SU-DHL-6 (cell line): ENCODE measurements around the gene TOGARAM2.

Source experiments
- H2AFZ ChIP-seq: fragments of 200-600 bp; sonication (generic); 2 replicates; pipeline ENCODE4 v1.6.1; 2014; ENCODE audit warnings: low read depth, mild to moderate bottlenecking, moderate library complexity, mixed read lengths, antibody characterized with exemption, low read length; ENCODE audit not compliant: severe bottlenecking
- H3F3A ChIP-seq: fragments of 200-600 bp; shearing (Covaris generic); 2 replicates; pipeline ENCODE4 v1.6.0; 2016; ENCODE audit warnings: antibody characterized with exemption, mild to moderate bottlenecking; ENCODE audit not compliant: insufficient read depth
- H3K27ac ChIP-seq: fragments of 200-600 bp; sonication (generic); 2 replicates; pipeline ENCODE4 v1.5.1; 2016; ENCODE audit warnings: low read depth, mild to moderate bottlenecking, low read length, moderate library complexity, mixed read lengths
- H3K27me3 ChIP-seq: fragments of 200-600 bp; sonication (generic), shearing (Covaris generic); 2 replicates; pipeline ENCODE4 v1.6.0; 2014; ENCODE audit warnings: mild to moderate bottlenecking, low read length
- H3K36me3 ChIP-seq: fragments of 200-600 bp; sonication (generic); 2 replicates; pipeline ENCODE4 v1.6.1; 2014; ENCODE audit warnings: mild to moderate bottlenecking, low read length, mixed read lengths
- H3K4me2 ChIP-seq: fragments of 300-600, 200-600 bp; shearing (Covaris generic), sonication (generic); 2 replicates; pipeline ENCODE4 v1.6.0; 2014; ENCODE audit warnings: low read length, low read depth, mild to moderate bottlenecking; ENCODE audit not compliant: poor library complexity, severe bottlenecking
- H3K4me3 ChIP-seq: fragments of 200-600 bp; sonication (generic); 2 replicates; pipeline ENCODE4 v1.5.1; 2014; ENCODE audit warnings: antibody characterized with exemption, low read length, mild to moderate bottlenecking, mixed read lengths; ENCODE audit not compliant: insufficient read depth, poor library complexity, severe bottlenecking
- H3K79me2 ChIP-seq: fragments of 200-600 bp; sonication (generic); 2 replicates; pipeline ENCODE4 v1.6.1; 2014; ENCODE audit warnings: mild to moderate bottlenecking, low read length, moderate library complexity; ENCODE audit not compliant: insufficient read depth
- H3K9ac ChIP-seq: fragments of 200-600 bp; sonication (generic); 2 replicates; pipeline ENCODE4 v1.7.0; 2014; ENCODE audit warnings: mild to moderate bottlenecking, low read length
- H3K9me2 ChIP-seq: fragments of 200-600 bp; sonication (generic); replicated peaks from 2 replicates; pipeline ENCODE4 v1.6.1; 2014; ENCODE audit warnings: low read length; ENCODE audit not compliant: insufficient read depth
- H3K9me3 ChIP-seq: fragments of 200-600 bp; sonication (generic); 2 replicates; pipeline ENCODE4 v1.6.1; 2014; ENCODE audit warnings: low read length, mixed read lengths; ENCODE audit not compliant: insufficient read depth
- H4K20me1 ChIP-seq: fragments of 200-600 bp; sonication (generic); 2 replicates; pipeline ENCODE4 v1.6.1; 2014; ENCODE audit warnings: low read depth, mild to moderate bottlenecking, antibody characterized with exemption, low read length, moderate library complexity, mixed read lengths
- EZH2phosphoT487 ChIP-seq: fragments of 200-600 bp; sonication (generic), shearing (Covaris generic); conservative IDR thresholded peaks from 2 replicates; pipeline ENCODE4 v1.6.1; 2018; ENCODE audit warnings: mild to moderate bottlenecking, antibody characterized with exemption, low read length, moderate library complexity, mixed read lengths
- TF ChIP-seq, protein P1 (sequence below): fragments of 200-600 bp; sonication (generic); IDR thresholded peaks from one replicate; pipeline ENCODE4 v1.5.1; 2017; ENCODE audit warnings: antibody characterized with exemption, mild to moderate bottlenecking, low read length, moderate library complexity; ENCODE audit not compliant: insufficient read depth, poor library complexity, severe bottlenecking

Gene TOGARAM2

DNA sequence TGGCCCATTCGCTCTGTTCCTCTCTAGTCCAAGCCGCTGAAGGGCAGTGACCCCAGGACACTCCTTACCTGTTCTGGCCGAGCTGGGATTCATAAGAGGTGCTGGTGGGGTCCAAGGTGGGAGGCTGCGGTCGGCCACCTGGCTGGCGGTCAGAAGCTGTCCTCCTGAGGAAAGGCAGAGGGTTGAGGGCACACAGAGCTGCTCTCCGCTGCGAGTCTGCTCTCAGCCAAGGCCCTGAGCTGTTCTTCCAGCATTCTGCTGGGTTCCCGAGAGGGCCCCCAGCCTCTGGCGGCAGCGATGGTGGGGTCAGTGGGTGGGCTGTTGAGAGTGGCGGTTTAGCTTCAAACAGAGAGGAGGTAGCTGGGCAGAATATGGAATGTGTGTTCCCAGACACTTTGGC, 89.4 kb downstream of the TOGARAM2 start:
- H3F3A ChIP-seq, result no peaks in the 10 kb centered on the region
- TF ChIP-seq EZH2phosphoT487, result no peak
- TF ChIP-seq, protein P1, sequence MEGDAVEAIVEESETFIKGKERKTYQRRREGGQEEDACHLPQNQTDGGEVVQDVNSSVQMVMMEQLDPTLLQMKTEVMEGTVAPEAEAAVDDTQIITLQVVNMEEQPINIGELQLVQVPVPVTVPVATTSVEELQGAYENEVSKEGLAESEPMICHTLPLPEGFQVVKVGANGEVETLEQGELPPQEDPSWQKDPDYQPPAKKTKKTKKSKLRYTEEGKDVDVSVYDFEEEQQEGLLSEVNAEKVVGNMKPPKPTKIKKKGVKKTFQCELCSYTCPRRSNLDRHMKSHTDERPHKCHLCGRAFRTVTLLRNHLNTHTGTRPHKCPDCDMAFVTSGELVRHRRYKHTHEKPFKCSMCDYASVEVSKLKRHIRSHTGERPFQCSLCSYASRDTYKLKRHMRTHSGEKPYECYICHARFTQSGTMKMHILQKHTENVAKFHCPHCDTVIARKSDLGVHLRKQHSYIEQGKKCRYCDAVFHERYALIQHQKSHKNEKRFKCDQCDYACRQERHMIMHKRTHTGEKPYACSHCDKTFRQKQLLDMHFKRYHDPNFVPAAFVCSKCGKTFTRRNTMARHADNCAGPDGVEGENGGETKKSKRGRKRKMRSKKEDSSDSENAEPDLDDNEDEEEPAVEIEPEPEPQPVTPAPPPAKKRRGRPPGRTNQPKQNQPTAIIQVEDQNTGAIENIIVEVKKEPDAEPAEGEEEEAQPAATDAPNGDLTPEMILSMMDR, result no peak
- no peak overlapping the region for H3K9ac ChIP-seq
- no peak overlapping the region for H2AFZ ChIP-seq
- no peaks in the 10 kb centered on the region for H3K9me2 ChIP-seq
- no peaks in the 10 kb centered on the region for H4K20me1 ChIP-seq
- no peak overlapping the region for H3K27ac ChIP-seq
- H3K27me3 ChIP-seq, result no peaks in the 10 kb centered on the region
- no peaks in the 10 kb centered on the region for H3K79me2 ChIP-seq
- H3K9me3 ChIP-seq, result no peaks in the 10 kb centered on the region
- H3K36me3 ChIP-seq, result no peaks in the 10 kb centered on the region
- no peak overlapping the region for H3K4me3 ChIP-seq
- H3K4me2 ChIP-seq, result no peak overlapping the region

DNA sequence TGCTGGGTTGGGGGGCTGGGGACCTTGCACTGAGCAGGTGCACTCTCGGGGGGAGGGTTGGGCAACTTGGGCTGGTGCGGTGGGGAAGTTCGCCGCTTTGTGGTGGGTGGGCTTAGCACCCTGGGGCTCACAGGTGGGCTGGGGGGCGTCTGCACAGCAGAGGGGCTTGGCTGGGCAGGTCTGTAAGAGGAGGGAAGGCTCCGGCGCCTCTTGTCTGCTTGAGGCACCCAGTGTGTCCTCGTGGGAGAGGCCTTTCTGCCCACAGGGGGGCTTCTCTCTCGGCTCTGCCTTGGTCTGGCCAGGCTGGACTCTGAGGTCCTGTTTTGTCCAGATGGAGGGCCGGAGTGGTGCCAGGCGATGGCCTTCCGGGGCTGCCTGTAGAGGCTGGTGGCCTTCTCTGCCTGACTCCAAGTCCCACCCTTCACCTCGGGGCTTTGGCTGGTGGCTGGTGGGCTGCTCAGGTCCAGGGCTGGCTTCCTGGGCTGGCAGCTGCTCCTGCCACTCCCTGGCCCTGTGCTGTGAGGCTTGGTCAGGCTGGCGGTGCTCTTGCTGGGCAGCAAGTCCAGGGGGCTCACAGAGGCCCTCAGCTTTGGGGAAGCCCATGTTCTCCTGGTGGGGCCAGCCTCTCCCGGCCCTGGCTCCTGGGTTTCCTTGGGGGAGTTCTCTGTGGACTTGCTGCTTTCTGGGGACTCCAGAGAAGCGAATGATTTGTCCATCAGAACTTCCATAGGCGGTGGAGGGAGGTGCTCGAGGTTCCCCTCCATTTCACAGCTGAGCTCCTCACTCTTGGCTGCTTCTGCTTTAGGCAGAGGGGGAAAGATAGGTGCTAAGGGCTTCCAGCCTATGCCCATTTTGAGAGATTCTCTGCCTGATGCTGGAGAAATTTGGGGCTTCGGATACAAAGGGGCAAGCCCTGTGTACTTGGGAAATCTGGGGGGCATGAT, 90.2 kb downstream of the TOGARAM2 start:
- H3K4me3 ChIP-seq, result no peak overlapping the region

DNA sequence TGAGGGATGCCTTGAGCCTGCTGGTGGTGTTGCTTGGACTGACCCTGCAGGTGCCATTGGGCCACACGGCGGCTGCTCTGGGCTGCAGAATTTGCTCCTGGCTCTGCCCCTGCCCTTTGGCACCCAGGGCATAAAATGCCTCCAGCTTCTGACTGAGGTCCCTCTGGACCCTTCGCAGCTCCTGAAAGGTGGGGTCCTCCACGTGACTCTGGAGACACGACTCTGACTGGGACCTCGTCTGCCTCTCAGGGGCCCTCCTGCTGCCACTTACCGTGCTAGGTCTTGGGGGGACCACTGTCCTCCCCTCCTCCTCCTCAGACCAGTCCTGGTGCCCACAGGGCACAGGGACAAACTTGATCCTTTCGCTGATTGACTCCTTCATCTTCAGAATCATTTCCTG, 91.2 kb downstream of the TOGARAM2 start:
- Histone ChIP-seq H3K27me3 (no peaks in the 10 kb centered on the region), H3K9me2 (no peaks in the 10 kb centered on the region), H2AFZ (no peak overlapping the region), H3K9me3 (no peaks in the 10 kb centered on the region), H3K4me3 (no peak overlapping the region), H3K9ac (no peak overlapping the region), H3K27ac (no peak overlapping the region), H3F3A (no peaks in the 10 kb centered on the region), H3K79me2 (no peaks in the 10 kb centered on the region), H3K36me3 (no peaks in the 10 kb centered on the region), H3K4me2 (no peak overlapping the region), H4K20me1 (no peaks in the 10 kb centered on the region)
- no peak for TF ChIP-seq EZH2phosphoT487
- TF ChIP-seq, protein P1, result no peak

More for the DNA sequence above, 90.2 kb downstream of the TOGARAM2 start:
- no peaks in the 10 kb centered on the region for H3K9me3 ChIP-seq
- TF ChIP-seq, protein P1, result no peak
- TF ChIP-seq EZH2phosphoT487, result no peak
- no peak overlapping the region for H3K9ac ChIP-seq
- H3F3A ChIP-seq, result no peaks in the 10 kb centered on the region
- no peaks in the 10 kb centered on the region for H3K36me3 ChIP-seq
- no peaks in the 10 kb centered on the region for H3K27me3 ChIP-seq
- H3K4me2 ChIP-seq, result no peak overlapping the region
- no peak overlapping the region for H2AFZ ChIP-seq
- no peaks in the 10 kb centered on the region for H3K79me2 ChIP-seq
- H4K20me1 ChIP-seq, result no peaks in the 10 kb centered on the region
- H3K9me2 ChIP-seq, result no peaks in the 10 kb centered on the region
- H3K27ac ChIP-seq, result no peak overlapping the region
